GM12801 (cell line): ENCODE measurements around the gene OPALIN.

ENCODE experiments used
- TF ChIP-seq, protein P1 (sequence below): IDR thresholded peaks from one replicate; pipeline ENCODE4 v1.5.1; 2011; ENCODE audit warnings: control low read depth; ENCODE audit not compliant: insufficient read length; ENCODE audit errors: extremely low read depth

Gene OPALIN

GRCh38 chr10:96309628-96310320 is 49.0 kb downstream of the OPALIN start:
- TF ChIP-seq, protein P1, sequence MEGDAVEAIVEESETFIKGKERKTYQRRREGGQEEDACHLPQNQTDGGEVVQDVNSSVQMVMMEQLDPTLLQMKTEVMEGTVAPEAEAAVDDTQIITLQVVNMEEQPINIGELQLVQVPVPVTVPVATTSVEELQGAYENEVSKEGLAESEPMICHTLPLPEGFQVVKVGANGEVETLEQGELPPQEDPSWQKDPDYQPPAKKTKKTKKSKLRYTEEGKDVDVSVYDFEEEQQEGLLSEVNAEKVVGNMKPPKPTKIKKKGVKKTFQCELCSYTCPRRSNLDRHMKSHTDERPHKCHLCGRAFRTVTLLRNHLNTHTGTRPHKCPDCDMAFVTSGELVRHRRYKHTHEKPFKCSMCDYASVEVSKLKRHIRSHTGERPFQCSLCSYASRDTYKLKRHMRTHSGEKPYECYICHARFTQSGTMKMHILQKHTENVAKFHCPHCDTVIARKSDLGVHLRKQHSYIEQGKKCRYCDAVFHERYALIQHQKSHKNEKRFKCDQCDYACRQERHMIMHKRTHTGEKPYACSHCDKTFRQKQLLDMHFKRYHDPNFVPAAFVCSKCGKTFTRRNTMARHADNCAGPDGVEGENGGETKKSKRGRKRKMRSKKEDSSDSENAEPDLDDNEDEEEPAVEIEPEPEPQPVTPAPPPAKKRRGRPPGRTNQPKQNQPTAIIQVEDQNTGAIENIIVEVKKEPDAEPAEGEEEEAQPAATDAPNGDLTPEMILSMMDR = no peak

DNA sequence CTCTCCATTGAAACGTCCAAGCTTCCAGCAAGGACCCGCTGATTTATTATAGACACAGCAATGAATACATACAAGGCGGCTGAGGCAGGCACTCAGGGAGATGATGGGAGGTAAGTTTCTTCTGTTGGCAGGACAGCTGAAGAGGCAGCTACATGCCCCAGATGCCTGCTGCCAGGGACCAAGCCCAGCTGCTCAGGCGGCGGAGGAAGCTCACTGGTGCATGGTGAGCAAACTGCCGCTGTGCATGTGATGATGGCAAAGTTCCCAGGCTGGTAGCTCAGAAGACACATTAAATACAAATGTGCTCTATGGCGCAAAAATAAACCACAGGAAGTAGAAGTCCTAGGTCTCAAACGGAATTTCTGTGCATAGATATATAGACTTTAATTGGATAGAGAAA is 52.3 kb downstream of the OPALIN start:
- TF ChIP-seq, protein P1 = no peak

GRCh38 chr10:96305019-96305418 is 53.8 kb downstream of the OPALIN start:
- TF ChIP-seq, protein P1 = no peak

- TF ChIP-seq, protein P1 = no peak
These were observed 54.6 kb downstream of the OPALIN start, which contains the start of gene DNTT for GRCh38 chr10:96304230-96304629. Gene DNTT, plus strand, starts transcription at chr10:96304434. Its CDS starts 64 bp downstream, at chr10:96304498.

DNA sequence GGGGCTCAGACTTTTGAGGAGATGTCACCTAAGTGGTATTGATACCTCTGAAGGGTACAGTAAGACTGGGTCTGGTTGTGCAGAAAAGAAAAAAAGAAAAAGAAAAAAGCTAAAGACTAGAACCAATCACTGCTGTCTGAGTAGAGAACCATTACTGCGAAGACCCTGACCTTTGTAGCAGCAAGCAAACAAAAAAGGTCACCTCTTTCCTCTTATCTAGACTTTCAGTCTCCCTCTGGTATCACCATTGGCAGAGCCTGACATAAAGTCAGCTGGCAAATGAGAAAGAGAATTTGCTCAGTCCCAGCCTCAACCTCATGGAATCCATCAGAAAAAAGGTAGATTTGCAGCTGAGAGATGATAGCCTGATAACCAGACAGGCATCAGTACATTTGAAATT is 57.2 kb downstream of the OPALIN start:
- TF ChIP-seq, protein P1 = no peak

DNA sequence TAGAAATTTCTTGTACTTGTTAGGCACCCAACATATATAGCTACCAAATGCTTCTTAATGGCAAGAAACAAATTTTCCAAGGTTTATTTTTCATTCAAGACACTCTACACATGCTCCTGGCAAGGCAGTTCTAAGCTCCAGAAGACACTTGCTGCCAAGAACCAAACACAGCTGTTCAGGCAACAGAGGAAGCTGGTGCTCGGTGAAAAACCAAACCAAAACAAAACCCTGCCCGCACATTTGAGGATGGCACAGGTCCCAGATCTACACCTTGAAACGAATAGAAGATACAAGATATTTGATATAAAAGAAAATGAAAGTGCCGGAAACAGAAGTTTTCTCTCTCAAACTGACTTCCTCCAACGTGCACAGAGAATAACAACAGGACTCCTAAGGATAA is 59.4 kb downstream of the OPALIN start:
- TF ChIP-seq, protein P1 = no peak

DNA sequence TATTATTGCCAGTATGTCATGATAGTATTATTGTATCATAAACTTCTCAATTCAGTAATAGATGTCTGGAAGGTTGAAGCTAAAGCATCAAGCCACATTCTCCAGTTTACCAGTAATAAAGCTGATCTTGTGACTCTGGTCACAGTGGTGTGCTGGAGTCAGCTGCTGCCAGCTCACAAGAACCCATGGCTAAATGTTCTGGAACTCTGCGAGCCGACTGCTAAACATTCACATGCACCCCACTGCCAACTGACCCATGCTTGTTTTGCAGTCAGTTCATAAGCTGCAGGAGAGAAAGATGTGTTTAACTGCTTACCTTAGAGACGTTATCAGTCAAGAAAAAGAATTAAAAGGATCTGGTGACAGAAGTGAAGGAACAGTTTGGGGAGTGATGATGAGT is 60.4 kb downstream of the OPALIN start:
- TF ChIP-seq, protein P1 = no peak

DNA sequence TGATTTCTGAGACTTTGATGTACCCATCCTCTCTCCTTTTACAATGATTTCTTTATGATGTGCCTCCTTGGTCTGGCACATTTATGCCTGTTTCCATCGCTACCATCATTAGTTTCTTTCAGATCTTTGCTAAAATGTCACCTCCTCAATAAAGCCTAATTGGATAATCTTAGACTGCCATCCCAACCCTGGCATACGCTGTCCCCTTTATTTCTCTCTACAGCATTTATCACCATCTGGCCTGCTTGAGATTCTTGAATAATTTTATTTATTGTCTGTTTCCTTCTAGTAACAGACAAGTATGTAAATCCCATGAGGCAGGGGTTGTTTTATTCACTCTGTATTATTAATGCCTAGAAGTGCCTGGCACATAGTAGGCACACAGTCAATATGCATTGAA is 61.3 kb downstream of the OPALIN start:
- TF ChIP-seq, protein P1 = no peak
